Erythroblast (primary cell): ENCODE data around the gene KRR1.

Experiments used
- GATA1 ChIP-seq: IDR thresholded peaks from 2 replicates; pipeline ENCODE4 v1.6.1; 2011; ENCODE audit warnings: low read depth, mild to moderate bottlenecking, control low read depth, low read length, moderate library complexity
- POLR2A ChIP-seq: IDR thresholded peaks from 2 replicates; pipeline ENCODE4 v1.6.1; 2011; ENCODE audit warnings: mild to moderate bottlenecking, low read length

GRCh38 chr12:75471902-75472890 lies 39.2 kb downstream of the KRR1 start:
- no peak for TF ChIP-seq POLR2A
- TF ChIP-seq GATA1, result no peak
